ENCODE measurements around the gene KCTD20. TPM values are rescaled to one million over a fixed set of nuclear protein-coding genes. Genes with fewer than 3 reads are reported as not detected.

The KCTD20 gene
- polyA plus RNA-seq, 4 donors: 13.8 to 28.6 (median 17.7) TPM

- H3K9me3 ChIP-seq (ENCODE audit: control insufficient read depth in 2 of 2, insufficient read depth in 1 of 2, low read depth in 1 of 2, low read length in 1 of 2): no peaks in the 10 kb centered on the region
- no peak for FAIRE-seq
- peaks cover 5 to 35% (median 19%) of the 10 kb centered on the region in 3 donors for H3K36me3 ChIP-seq (ENCODE audit: control insufficient read depth in 3 of 3, insufficient read depth in 2 of 3, low read depth in 1 of 3, low read length in 3 of 3)
Observed at GRCh38 chr6:36492092-36492491, 49.3 kb downstream of the KCTD20 start.

GRCh38 chr6:36492621-36493020, 49.8 kb downstream of the KCTD20 start:
- Histone ChIP-seq H3K4me3 (ENCODE audit: low read depth in 1 of 3, low read length in 3 of 3) (no peak overlapping the region), H3K36me3 (ENCODE audit: control insufficient read depth in 3 of 3, insufficient read depth in 2 of 3, low read depth in 1 of 3, low read length in 3 of 3) (peaks cover 5 to 37% (median 15%) of the 10 kb centered on the region in 3 donors), H3K9me3 (ENCODE audit: control insufficient read depth in 2 of 2, insufficient read depth in 1 of 2, low read depth in 1 of 2, low read length in 1 of 2) (no peaks in the 10 kb centered on the region), H3K27ac (ENCODE audit: low read depth in 1 of 3, low read length in 2 of 3) (no peak overlapping the region), H3K4me1 (ENCODE audit: control insufficient read depth in 3 of 3, insufficient read depth in 2 of 3, low read depth in 1 of 3, low read length in 2 of 3) (no peaks in the 10 kb centered on the region), H3K27me3 (ENCODE audit: control insufficient read depth in 3 of 3, insufficient read depth in 3 of 3, low read length in 3 of 3) (no peaks in the 10 kb centered on the region)
- FAIRE-seq: no peak
- 87 to 95% (median 95%) methylated on average over 1 of the region's 1 CpG for WGBS, 3 donors
- no peak for DNase-seq

More at GRCh38 chr6:36492092-36492491, 49.3 kb downstream of the KCTD20 start:
- Histone ChIP-seq H3K4me3 (ENCODE audit: low read depth in 1 of 3, low read length in 3 of 3) (no peak overlapping the region), H3K27me3 (ENCODE audit: control insufficient read depth in 3 of 3, insufficient read depth in 3 of 3, low read length in 3 of 3) (no peaks in the 10 kb centered on the region), H3K4me1 (ENCODE audit: control insufficient read depth in 3 of 3, insufficient read depth in 2 of 3, low read depth in 1 of 3, low read length in 2 of 3) (no peaks in the 10 kb centered on the region), H3K27ac (ENCODE audit: low read depth in 1 of 3, low read length in 2 of 3) (no peak overlapping the region)
- DNase-seq: no peak
- WGBS, 3 donors: 88 to 96% (median 90%) methylated on average over 4 of the region's 4 CpGs

GRCh38 chr6:36493319-36493718, 50.5 kb downstream of the KCTD20 start:
- DNase-seq (no peak), FAIRE-seq (no peak)
- no peak overlapping the region for H3K4me3 ChIP-seq (ENCODE audit: low read depth in 1 of 3, low read length in 3 of 3)
- H3K4me1 ChIP-seq (ENCODE audit: control insufficient read depth in 3 of 3, insufficient read depth in 2 of 3, low read depth in 1 of 3, low read length in 2 of 3): no peaks in the 10 kb centered on the region
- no peak overlapping the region for H3K27ac ChIP-seq (ENCODE audit: low read depth in 1 of 3, low read length in 2 of 3)
- 74 to 85% (median 84%) methylated on average over 6 of the region's 6 CpGs for WGBS, 3 donors
- peaks cover 5 to 40% (median 15%) of the 10 kb centered on the region in 3 donors for H3K36me3 ChIP-seq (ENCODE audit: control insufficient read depth in 3 of 3, insufficient read depth in 2 of 3, low read depth in 1 of 3, low read length in 3 of 3)
- no peaks in the 10 kb centered on the region for H3K27me3 ChIP-seq (ENCODE audit: control insufficient read depth in 3 of 3, insufficient read depth in 3 of 3, low read length in 3 of 3)
- no peaks in the 10 kb centered on the region for H3K9me3 ChIP-seq (ENCODE audit: control insufficient read depth in 2 of 2, insufficient read depth in 1 of 2, low read depth in 1 of 2, low read length in 1 of 2)

GRCh38 chr6:36493859-36494258, 51.1 kb downstream of the KCTD20 start:
- H3K4me3 ChIP-seq (ENCODE audit: low read depth in 1 of 3, low read length in 3 of 3): no peak overlapping the region
- no peak for FAIRE-seq

GRCh38 chr6:36495086-36495485, 52.3 kb downstream of the KCTD20 start:
- no peak for FAIRE-seq
- no peak for DNase-seq
- Histone ChIP-seq H3K27ac (ENCODE audit: low read depth in 1 of 3, low read length in 2 of 3) (no peak overlapping the region), H3K9me3 (ENCODE audit: control insufficient read depth in 2 of 2, insufficient read depth in 1 of 2, low read depth in 1 of 2, low read length in 1 of 2) (no peaks in the 10 kb centered on the region), H3K27me3 (ENCODE audit: control insufficient read depth in 3 of 3, insufficient read depth in 3 of 3, low read length in 3 of 3) (no peaks in the 10 kb centered on the region), H3K36me3 (ENCODE audit: control insufficient read depth in 3 of 3, insufficient read depth in 2 of 3, low read depth in 1 of 3, low read length in 3 of 3) (peaks cover 8 to 49% (median 15%) of the 10 kb centered on the region in 3 donors), H3K4me3 (ENCODE audit: low read depth in 1 of 3, low read length in 3 of 3) (no peak overlapping the region), H3K4me1 (ENCODE audit: control insufficient read depth in 3 of 3, insufficient read depth in 2 of 3, low read depth in 1 of 3, low read length in 2 of 3) (no peaks in the 10 kb centered on the region)
- WGBS, 3 donors: 95 to 97% (median 95%) methylated on average over 5 of the region's 5 CpGs

More at GRCh38 chr6:36493859-36494258, 51.1 kb downstream of the KCTD20 start:
- no peaks in the 10 kb centered on the region for H3K27me3 ChIP-seq (ENCODE audit: control insufficient read depth in 3 of 3, insufficient read depth in 3 of 3, low read length in 3 of 3)
- no peak overlapping the region for H3K27ac ChIP-seq (ENCODE audit: low read depth in 1 of 3, low read length in 2 of 3)
- H3K4me1 ChIP-seq (ENCODE audit: control insufficient read depth in 3 of 3, insufficient read depth in 2 of 3, low read depth in 1 of 3, low read length in 2 of 3): no peaks in the 10 kb centered on the region
- no peaks in the 10 kb centered on the region for H3K9me3 ChIP-seq (ENCODE audit: control insufficient read depth in 2 of 2, insufficient read depth in 1 of 2, low read depth in 1 of 2, low read length in 1 of 2)
- H3K36me3 ChIP-seq (ENCODE audit: control insufficient read depth in 3 of 3, insufficient read depth in 2 of 3, low read depth in 1 of 3, low read length in 3 of 3): peaks cover 5 to 45% (median 15%) of the 10 kb centered on the region in 3 donors
- 75 to 80% (median 76%) methylated on average over 2 of the region's 2 CpGs for WGBS, 3 donors
- DNase-seq: no peak

GRCh38 chr6:36499918-36500317, 57.1 kb downstream of the KCTD20 start:
- DNase-seq: no peak
- Histone ChIP-seq H3K4me1 (ENCODE audit: control insufficient read depth in 3 of 3, insufficient read depth in 2 of 3, low read depth in 1 of 3, low read length in 2 of 3) (peaks cover 0 to 14% (median 2%) of the 10 kb centered on the region in 3 donors), H3K27ac (ENCODE audit: low read depth in 1 of 3, low read length in 2 of 3) (no peak overlapping the region), H3K4me3 (ENCODE audit: low read depth in 1 of 3, low read length in 3 of 3) (no peak overlapping the region), H3K36me3 (ENCODE audit: control insufficient read depth in 3 of 3, insufficient read depth in 2 of 3, low read depth in 1 of 3, low read length in 3 of 3) (peaks cover 8 to 35% (median 10%) of the 10 kb centered on the region in 3 donors), H3K27me3 (ENCODE audit: control insufficient read depth in 3 of 3, insufficient read depth in 3 of 3, low read length in 3 of 3) (no peaks in the 10 kb centered on the region), H3K9me3 (ENCODE audit: control insufficient read depth in 2 of 2, insufficient read depth in 1 of 2, low read depth in 1 of 2, low read length in 1 of 2) (no peaks in the 10 kb centered on the region)
- WGBS, 3 donors: 66 to 84% (median 78%) methylated on average over 4 of the region's 4 CpGs
- FAIRE-seq: no peak

GRCh38 chr6:36501686-36502085, 58.9 kb downstream of the KCTD20 start:
- H3K27me3 ChIP-seq (ENCODE audit: control insufficient read depth in 3 of 3, insufficient read depth in 3 of 3, low read length in 3 of 3): no peaks in the 10 kb centered on the region
- peaks cover 2 to 26% (median 5%) of the 10 kb centered on the region in 3 donors for H3K36me3 ChIP-seq (ENCODE audit: control insufficient read depth in 3 of 3, insufficient read depth in 2 of 3, low read depth in 1 of 3, low read length in 3 of 3)
- H3K4me3 ChIP-seq (ENCODE audit: low read depth in 1 of 3, low read length in 3 of 3): no peak overlapping the region
- 86 to 94% (median 87%) methylated on average over 6 of the region's 6 CpGs for WGBS, 3 donors
- no peak for FAIRE-seq
- DNase-seq: no peak
- H3K4me1 ChIP-seq (ENCODE audit: control insufficient read depth in 3 of 3, insufficient read depth in 2 of 3, low read depth in 1 of 3, low read length in 2 of 3): peaks cover 4 to 31% (median 4%) of the 10 kb centered on the region in 3 donors
- no peak overlapping the region for H3K27ac ChIP-seq (ENCODE audit: low read depth in 1 of 3, low read length in 2 of 3)
- no peaks in the 10 kb centered on the region for H3K9me3 ChIP-seq (ENCODE audit: control insufficient read depth in 2 of 2, insufficient read depth in 1 of 2, low read depth in 1 of 2, low read length in 1 of 2)

GRCh38 chr6:36504181-36504580, 61.4 kb downstream of the KCTD20 start:
- H3K4me1 ChIP-seq (ENCODE audit: control insufficient read depth in 3 of 3, insufficient read depth in 2 of 3, low read depth in 1 of 3, low read length in 2 of 3): peaks cover 4 to 40% (median 7%) of the 10 kb centered on the region in 3 donors
- H3K36me3 ChIP-seq (ENCODE audit: control insufficient read depth in 3 of 3, insufficient read depth in 2 of 3, low read depth in 1 of 3, low read length in 3 of 3): peaks cover 1 to 19% (median 4%) of the 10 kb centered on the region in 3 donors
- no peak overlapping the region for H3K4me3 ChIP-seq (ENCODE audit: low read depth in 1 of 3, low read length in 3 of 3)
- H3K9me3 ChIP-seq (ENCODE audit: control insufficient read depth in 2 of 2, insufficient read depth in 1 of 2, low read depth in 1 of 2, low read length in 1 of 2): peaks cover 0 to under 1% of the 10 kb centered on the region in 2 donors
- WGBS, 3 donors: 23 to 62% (median 51%) methylated on average over 3 of the region's 3 CpGs
- peak; percentile 54 to 81 for DNase-seq
- H3K27ac ChIP-seq (ENCODE audit: low read depth in 1 of 3, low read length in 2 of 3): peak overlapping the region in 1 of 3 donors; percentile 51
- H3K27me3 ChIP-seq (ENCODE audit: control insufficient read depth in 3 of 3, insufficient read depth in 3 of 3, low read length in 3 of 3): no peaks in the 10 kb centered on the region
- FAIRE-seq: peak; percentile 80

GRCh38 chr6:36504982-36505381, 62.2 kb downstream of the KCTD20 start:
- Histone ChIP-seq H3K4me1 (ENCODE audit: control insufficient read depth in 3 of 3, insufficient read depth in 2 of 3, low read depth in 1 of 3, low read length in 2 of 3) (peaks cover 4 to 40% (median 10%) of the 10 kb centered on the region in 3 donors), H3K9me3 (ENCODE audit: control insufficient read depth in 2 of 2, insufficient read depth in 1 of 2, low read depth in 1 of 2, low read length in 1 of 2) (peaks cover 0 to 8% of the 10 kb centered on the region in 2 donors), H3K36me3 (ENCODE audit: control insufficient read depth in 3 of 3, insufficient read depth in 2 of 3, low read depth in 1 of 3, low read length in 3 of 3) (peaks cover 1 to 21% (median 6%) of the 10 kb centered on the region in 3 donors), H3K4me3 (ENCODE audit: low read depth in 1 of 3, low read length in 3 of 3) (no peak overlapping the region), H3K27ac (ENCODE audit: low read depth in 1 of 3, low read length in 2 of 3) (peak overlapping the region in 2 of 3 donors; percentile 11 to 20), H3K27me3 (ENCODE audit: control insufficient read depth in 3 of 3, insufficient read depth in 3 of 3, low read length in 3 of 3) (no peaks in the 10 kb centered on the region)
- DNase-seq: no peak
- no peak for FAIRE-seq
- 90 to 98% (median 95%) methylated on average over 2 of the region's 2 CpGs for WGBS, 3 donors
